NAMALWA (cell line): ENCODE data around the gene STOM.

ENCODE experiments used
- DNase-seq: peaks from one replicate; pipeline ENCODE4 v3.0.0-alpha.2; 2015; ENCODE audit warnings: low spot score

STOM gene

GRCh38 chr9:121371495-121372061, 1.5 kb upstream of the STOM start:
- DNase-seq: no peak

- DNase-seq: no peak
These were observed 1.3 kb downstream of the STOM start for GRCh38 chr9:121368745-121369144.

- DNase-seq: no peak
These were observed 1.9 kb downstream of the STOM start for GRCh38 chr9:121368138-121368522.

GRCh38 chr9:121367306-121368137, 2.5 kb downstream of the STOM start:
- no peak for DNase-seq

- no peak for DNase-seq
These were observed 3.3 kb downstream of the STOM start for GRCh38 chr9:121366611-121367192.

GRCh38 chr9:121365564-121365963, 4.5 kb downstream of the STOM start:
- no peak for DNase-seq

GRCh38 chr9:121364886-121365285, 5.2 kb downstream of the STOM start:
- DNase-seq: no peak

- DNase-seq: no peak
These were observed 6.0 kb downstream of the STOM start for GRCh38 chr9:121364077-121364476.

GRCh38 chr9:121363622-121363961, 6.5 kb downstream of the STOM start:
- no peak for DNase-seq

GRCh38 chr9:121362813-121363621, 7.0 kb downstream of the STOM start:
- DNase-seq: no peak

GRCh38 chr9:121360601-121361374, 9.3 kb downstream of the STOM start:
- DNase-seq: no peak

- DNase-seq: no peak
These were observed 10.4 kb downstream of the STOM start for GRCh38 chr9:121359351-121360294.

GRCh38 chr9:121358751-121359150, 11.3 kb downstream of the STOM start:
- DNase-seq: no peak

- no peak for DNase-seq
These were observed 13.0 kb downstream of the STOM start for GRCh38 chr9:121357011-121357410.

GRCh38 chr9:121354762-121355161, 15.3 kb downstream of the STOM start:
- DNase-seq: no peak

- no peak for DNase-seq
These were observed 15.9 kb downstream of the STOM start for GRCh38 chr9:121354141-121354540.

- no peak for DNase-seq
These were observed 16.6 kb downstream of the STOM start for GRCh38 chr9:121353241-121354061.

GRCh38 chr9:121350993-121351561, 19.0 kb downstream of the STOM start:
- no peak for DNase-seq

- DNase-seq: no peak
These were observed 20.0 kb downstream of the STOM start for GRCh38 chr9:121350036-121350435.

GRCh38 chr9:121349009-121349408, 21.0 kb downstream of the STOM start:
- no peak for DNase-seq
